Neutrophil (primary cell): Measurements from ENCODE around the gene AFDN.

ENCODE experiments used
- H3K27ac ChIP-seq: fragments of 200-600 bp; sonication (generic); 2 replicates; pipeline ENCODE4 v1.5.1; 2016; ENCODE audit warnings: mild to moderate bottlenecking, moderate library complexity
- H3K27me3 ChIP-seq: fragments of 200-600 bp; sonication (generic); 2 replicates; pipeline ENCODE4 v1.6.0; 2016; ENCODE audit warnings: mild to moderate bottlenecking
- H3K36me3 ChIP-seq: fragments of 200-600 bp; sonication (generic); 2 replicates; pipeline ENCODE4 v1.5.1; 2017
- H3K4me1 ChIP-seq, 2 experiments: fragments of 200-600 bp in 1 of 2; sonication (generic) in 1 of 2; 1 replicate in 1 of 2; 2 replicates in 1 of 2; pipeline versions ENCODE4 v1.5.1 to v1.6.1; 2013 to 2016; ENCODE audit warnings: low read depth in 1 of 2, low read length in 1 of 2, mild to moderate bottlenecking in 1 of 2, moderate library complexity in 1 of 2; ENCODE audit not compliant: control insufficient read depth in 1 of 2, insufficient read depth in 1 of 2
- H3K4me3 ChIP-seq, 2 experiments: fragments of 200-600 bp in 1 of 2; sonication (generic) in 1 of 2; 1 replicate in 1 of 2; 2 replicates in 1 of 2; pipeline ENCODE4 v1.5.1; 2013 to 2016; ENCODE audit warnings: low read depth in 1 of 2, low read length in 1 of 2, mild to moderate bottlenecking in 1 of 2, moderate library complexity in 1 of 2
- H3K9me3 ChIP-seq: fragments of 200-600 bp; sonication (generic); 2 replicates; pipeline ENCODE4 v1.5.1; 2016
- TF ChIP-seq, protein P1 (sequence below): fragments of 200-600 bp; sonication (generic); IDR thresholded peaks from 2 replicates; pipeline ENCODE4 v1.5.1; 2016; ENCODE audit warnings: antibody characterized with exemption

AFDN gene

GRCh38 chr6:167846997-167847606 is 20.4 kb downstream of the AFDN start:
- Histone ChIP-seq H3K4me3 (no peak overlapping the region), H3K9me3 (no peaks in the 10 kb centered on the region), H3K27ac (no peak overlapping the region), H3K4me1 (no peaks in the 10 kb centered on the region), H3K27me3 (peaks cover 45% of the 10 kb centered on the region), H3K36me3 (no peaks in the 10 kb centered on the region)
- TF ChIP-seq, protein P1, sequence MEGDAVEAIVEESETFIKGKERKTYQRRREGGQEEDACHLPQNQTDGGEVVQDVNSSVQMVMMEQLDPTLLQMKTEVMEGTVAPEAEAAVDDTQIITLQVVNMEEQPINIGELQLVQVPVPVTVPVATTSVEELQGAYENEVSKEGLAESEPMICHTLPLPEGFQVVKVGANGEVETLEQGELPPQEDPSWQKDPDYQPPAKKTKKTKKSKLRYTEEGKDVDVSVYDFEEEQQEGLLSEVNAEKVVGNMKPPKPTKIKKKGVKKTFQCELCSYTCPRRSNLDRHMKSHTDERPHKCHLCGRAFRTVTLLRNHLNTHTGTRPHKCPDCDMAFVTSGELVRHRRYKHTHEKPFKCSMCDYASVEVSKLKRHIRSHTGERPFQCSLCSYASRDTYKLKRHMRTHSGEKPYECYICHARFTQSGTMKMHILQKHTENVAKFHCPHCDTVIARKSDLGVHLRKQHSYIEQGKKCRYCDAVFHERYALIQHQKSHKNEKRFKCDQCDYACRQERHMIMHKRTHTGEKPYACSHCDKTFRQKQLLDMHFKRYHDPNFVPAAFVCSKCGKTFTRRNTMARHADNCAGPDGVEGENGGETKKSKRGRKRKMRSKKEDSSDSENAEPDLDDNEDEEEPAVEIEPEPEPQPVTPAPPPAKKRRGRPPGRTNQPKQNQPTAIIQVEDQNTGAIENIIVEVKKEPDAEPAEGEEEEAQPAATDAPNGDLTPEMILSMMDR = no peak

GRCh38 chr6:167847936-167848335 is 21.2 kb downstream of the AFDN start:
- TF ChIP-seq, protein P1 = no peak
- H3K36me3 ChIP-seq = no peaks in the 10 kb centered on the region
- H3K9me3 ChIP-seq = no peaks in the 10 kb centered on the region
- no peak overlapping the region for H3K4me3 ChIP-seq
- no peaks in the 10 kb centered on the region for H3K4me1 ChIP-seq
- peaks cover 39% of the 10 kb centered on the region for H3K27me3 ChIP-seq
- H3K27ac ChIP-seq = no peak overlapping the region

- H3K9me3 ChIP-seq = no peaks in the 10 kb centered on the region
- TF ChIP-seq, protein P1 = no peak
- H3K4me3 ChIP-seq = no peak overlapping the region
- peaks cover 31% of the 10 kb centered on the region for H3K27me3 ChIP-seq
- H3K4me1 ChIP-seq = no peaks in the 10 kb centered on the region
- H3K36me3 ChIP-seq = no peaks in the 10 kb centered on the region
- no peak overlapping the region for H3K27ac ChIP-seq
These were observed 22.1 kb downstream of the AFDN start for GRCh38 chr6:167848783-167849182.

DNA sequence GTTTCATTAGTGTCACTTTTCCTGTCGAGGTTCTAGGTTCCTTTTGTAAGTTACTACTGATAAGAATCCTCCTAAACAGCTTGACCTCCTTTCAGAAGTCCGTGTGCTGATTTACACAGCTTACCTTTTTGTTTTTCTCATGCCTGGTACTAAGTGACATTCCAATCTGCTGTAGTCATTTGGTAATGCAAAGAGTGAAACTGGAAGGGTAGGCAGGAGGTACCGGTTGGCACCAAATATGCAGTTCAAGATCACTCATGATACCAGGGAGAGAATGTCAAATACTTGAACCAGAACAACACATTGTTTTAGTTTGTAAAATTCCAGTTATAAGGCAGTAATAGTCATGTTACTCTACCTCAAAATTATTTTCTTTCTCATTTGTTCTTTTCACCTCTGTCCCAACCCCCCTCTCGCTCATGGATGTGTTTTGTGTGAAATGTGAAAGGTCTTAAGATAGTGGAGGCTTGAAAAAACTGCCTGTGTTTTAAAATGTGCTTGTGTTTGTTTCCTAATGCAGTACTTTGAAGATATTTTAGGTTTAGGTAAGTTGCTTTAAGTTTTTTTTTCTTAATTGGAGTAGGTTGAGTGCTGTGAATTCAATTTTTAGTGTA is 23.2 kb downstream of the AFDN start:
- H3K9me3 ChIP-seq = no peaks in the 10 kb centered on the region
- peaks cover 28% of the 10 kb centered on the region for H3K27me3 ChIP-seq
- no peaks in the 10 kb centered on the region for H3K36me3 ChIP-seq
- H3K27ac ChIP-seq = no peak overlapping the region
- H3K4me1 ChIP-seq = no peaks in the 10 kb centered on the region
- no peak overlapping the region for H3K4me3 ChIP-seq
- TF ChIP-seq, protein P1 = no peak

DNA sequence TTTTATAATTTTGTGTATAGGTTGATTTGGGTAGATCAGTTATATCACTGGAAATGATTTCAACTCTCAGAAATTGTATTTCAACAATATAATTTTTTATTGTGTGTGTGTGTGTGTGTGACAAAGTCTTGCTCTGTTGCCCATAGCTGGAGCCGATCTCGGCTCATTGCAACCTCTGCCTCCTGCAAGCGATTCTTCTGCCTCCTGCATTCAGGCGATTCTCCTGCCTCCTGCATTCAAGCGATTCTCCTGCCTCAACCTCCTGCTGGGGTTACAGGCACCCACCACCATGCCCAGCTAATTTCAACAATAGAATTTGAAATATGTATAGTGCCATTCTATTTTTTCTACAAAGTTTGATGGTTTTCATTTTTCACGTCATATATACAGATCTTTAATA is 24.1 kb downstream of the AFDN start:
- no peaks in the 10 kb centered on the region for H3K4me1 ChIP-seq
- H3K4me3 ChIP-seq = no peak overlapping the region
- no peaks in the 10 kb centered on the region for H3K36me3 ChIP-seq
- TF ChIP-seq, protein P1 = no peak
- peaks cover 28% of the 10 kb centered on the region for H3K27me3 ChIP-seq
- no peak overlapping the region for H3K27ac ChIP-seq
- no peaks in the 10 kb centered on the region for H3K9me3 ChIP-seq
